T-helper 9 cell (primary cell): ENCODE measurements around the gene MPZL2.

Source experiments
- DNase-seq: peaks from one replicate; pipeline ENCODE4 v3.0.0-alpha.2; 2020

MPZL2 gene

GRCh38 chr11:118217575-118217974 is 46.5 kb downstream of the MPZL2 start:
- DNase-seq, result no peak

- peak; percentile 38 for DNase-seq
Measured at GRCh38 chr11:118216621-118217481, 47.2 kb downstream of the MPZL2 start.

GRCh38 chr11:118215765-118216164 is 48.3 kb downstream of the MPZL2 start:
- no peak for DNase-seq

GRCh38 chr11:118215262-118215661 is 48.8 kb downstream of the MPZL2 start:
- no peak for DNase-seq

- DNase-seq, result no peak
Measured at GRCh38 chr11:118214210-118214914, 49.7 kb downstream of the MPZL2 start.

- DNase-seq, result no peak
Measured at GRCh38 chr11:118213781-118214180, 50.3 kb downstream of the MPZL2 start.

- no peak for DNase-seq
Measured at GRCh38 chr11:118213201-118213600, 50.9 kb downstream of the MPZL2 start.

GRCh38 chr11:118212781-118213191 is 51.3 kb downstream of the MPZL2 start:
- DNase-seq, result no peak

- no peak for DNase-seq
Measured at GRCh38 chr11:118212131-118212725, 51.9 kb downstream of the MPZL2 start.

GRCh38 chr11:118211006-118211405 is 53.1 kb downstream of the MPZL2 start:
- DNase-seq, result no peak

- DNase-seq, result no peak
Measured at GRCh38 chr11:118210323-118210722, 53.8 kb downstream of the MPZL2 start.

- DNase-seq, result no peak
Measured at GRCh38 chr11:118209033-118209432, 55.1 kb downstream of the MPZL2 start.

GRCh38 chr11:118207079-118207478 is 57.0 kb downstream of the MPZL2 start:
- DNase-seq, result no peak

GRCh38 chr11:118206391-118207031 is 57.6 kb downstream of the MPZL2 start:
- no peak for DNase-seq

- DNase-seq, result no peak
Measured at GRCh38 chr11:118205606-118206378, 58.3 kb downstream of the MPZL2 start.
